Nephron progenitor cell (in vitro differentiated cells): ENCODE data around the gene PCBP4.

Source experiments
- DNase-seq: peaks from one replicate; pipeline ENCODE4 v3.0.0; 2021
- H3K27ac Mint-ChIP-seq: 2 replicates; pipeline ENCODE4 v1.8.0; 2021; ENCODE audit warnings: mild to moderate bottlenecking, moderate library complexity, mixed read lengths
- H3K27me3 Mint-ChIP-seq: 2 replicates; pipeline ENCODE4 v1.8.0; 2021; ENCODE audit warnings: mild to moderate bottlenecking, low read depth, mixed read lengths; ENCODE audit not compliant: poor library complexity
- H3K36me3 Mint-ChIP-seq: 2 replicates; pipeline ENCODE4 v1.8.0; 2021; ENCODE audit warnings: low read depth, mixed read lengths
- H3K4me1 Mint-ChIP-seq: 2 replicates; pipeline ENCODE4 v1.8.0; 2021; ENCODE audit warnings: mixed read lengths
- H3K4me3 Mint-ChIP-seq: 2 replicates; pipeline ENCODE4 v1.8.0; 2021; ENCODE audit warnings: mild to moderate bottlenecking, moderate library complexity, mixed read lengths
- H3K9me3 Mint-ChIP-seq: 2 replicates; pipeline ENCODE4 v1.8.0; 2021; ENCODE audit warnings: mild to moderate bottlenecking, moderate library complexity, mixed read lengths
- CTCF ChIP-seq: fragments of 200-600 bp; sonication (generic); IDR thresholded peaks from 2 replicates; pipeline ENCODE4 v1.5.0; 2021; ENCODE audit warnings: antibody characterized with exemption

PCBP4 gene

GRCh38 chr3:51927061-51927977 is 39.9 kb downstream of the PCBP4 start:
- no peak for TF ChIP-seq CTCF
- Mint-ChIP-seq H3K27ac (no peak overlapping the region), H3K4me1 (no peaks in the 10 kb centered on the region), H3K9me3 (no peaks in the 10 kb centered on the region), H3K27me3 (peaks cover 4% of the 10 kb centered on the region), H3K36me3 (peaks cover 8% of the 10 kb centered on the region), H3K4me3 (no peak overlapping the region)
- no peak for DNase-seq

DNA sequence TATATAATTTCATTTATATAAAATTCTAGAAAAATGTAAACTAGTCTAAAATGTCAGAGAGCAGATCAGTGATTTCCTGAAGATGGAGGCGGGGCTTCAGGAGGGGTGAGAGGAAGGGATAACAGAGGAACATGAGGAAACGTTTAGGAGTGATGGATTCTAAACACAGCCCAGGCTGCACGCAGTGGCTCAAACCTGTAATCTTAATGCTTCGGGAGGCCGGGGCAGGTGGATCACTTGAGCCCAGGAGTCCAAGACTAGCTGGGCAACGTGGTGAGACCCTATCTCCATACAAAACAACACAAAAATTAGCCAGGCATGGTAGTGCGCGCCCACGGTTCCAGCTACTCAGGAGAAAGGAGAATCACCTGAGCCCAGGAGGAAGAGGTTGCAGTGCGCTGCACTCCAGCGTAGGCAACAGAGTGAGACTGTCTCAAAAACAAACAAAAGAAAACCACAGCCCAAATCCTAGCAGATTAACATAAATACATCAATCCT is 46.1 kb downstream of the PCBP4 start:
- Mint-ChIP-seq H3K9me3 (no peaks in the 10 kb centered on the region), H3K4me3 (no peak overlapping the region), H3K27me3 (peaks cover 9% of the 10 kb centered on the region), H3K36me3 (no peaks in the 10 kb centered on the region), H3K27ac (no peak overlapping the region), H3K4me1 (no peaks in the 10 kb centered on the region)
- DNase-seq: no peak
- no peak for TF ChIP-seq CTCF

GRCh38 chr3:51916418-51916817 is 50.8 kb downstream of the PCBP4 start:
- TF ChIP-seq CTCF: no peak
- Mint-ChIP-seq H3K36me3 (no peaks in the 10 kb centered on the region), H3K4me1 (no peaks in the 10 kb centered on the region), H3K4me3 (no peak overlapping the region), H3K9me3 (peaks cover 4% of the 10 kb centered on the region), H3K27ac (no peak overlapping the region), H3K27me3 (peaks cover 2% of the 10 kb centered on the region)
- DNase-seq: no peak

DNA sequence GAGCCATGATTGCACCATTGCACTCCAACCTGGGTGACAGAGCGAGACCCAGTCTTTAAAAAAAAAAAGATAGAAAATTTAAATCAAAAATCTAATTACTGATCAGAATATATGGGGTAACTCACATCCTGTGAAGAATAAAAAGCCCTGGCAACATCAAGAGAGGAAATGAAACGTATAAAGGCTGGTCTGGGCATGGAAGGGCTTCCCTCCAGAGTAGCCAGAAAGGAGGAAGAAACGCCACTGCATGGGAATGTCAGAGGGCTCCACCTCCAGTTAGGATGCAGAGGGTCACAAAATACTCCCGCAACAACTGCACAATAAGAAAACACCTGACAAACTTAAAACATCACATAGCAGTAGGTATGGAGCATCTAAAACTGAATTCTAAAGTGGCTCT is 59.2 kb downstream of the PCBP4 start:
- Mint-ChIP-seq H3K4me3 (no peak overlapping the region), H3K36me3 (no peaks in the 10 kb centered on the region), H3K27ac (no peak overlapping the region), H3K4me1 (no peaks in the 10 kb centered on the region), H3K9me3 (peaks cover 61% of the 10 kb centered on the region), H3K27me3 (peaks cover 7% of the 10 kb centered on the region)
- TF ChIP-seq CTCF: no peak
- no peak for DNase-seq
